Left ventricle myocardium superior (tissue), 1 donor: Measurements from ENCODE around the gene LRRN1. TPM values are rescaled to one million over a fixed set of nuclear protein-coding genes. Genes with fewer than 3 reads are reported as not detected.
"Not testable (repeated sequence)": the region's sequence is repeated elsewhere in the genome, so short reads cannot be mapped to it uniquely, and the experiment has no call there.

ENCODE experiments used
- ATAC-seq: fragments of 200-7000 bp; cut with Tn5 transposase; one replicate; pipeline ENCODE4 v1.9.1; 2020; ENCODE audit warnings: mild to moderate bottlenecking, moderate library complexity
- DNase-seq: peaks from one replicate; pipeline ENCODE4 v3.0.0-alpha.2; 2020
- intact Hi-C: fragments of 100-400 bp; cut with micrococcal nuclease; formaldehyde crosslinking; loops from one replicate; pipeline ENCODE4 v1.11.0; 2022
- total RNA-seq: library from RNA; stranded (reverse); fragmentation: NEBNext Ultra II Directional; extraction: Animal tissue kit (Norgen Biotek cat#: 25700); gene quantifications from one replicate; pipeline ENCODE4 v1.2.1, GENCODE V29; 2021
- donor health status: DM: no; HTN: yes; CAD: no; lungs with severe emphysema.

LRRN1 gene
- total RNA-seq, 1 donor from 2014 or later, result 0.12 TPM

GRCh38 chr3:3875491-3875890, 76.3 kb downstream of the LRRN1 start:
- no peak for DNase-seq
- intact Hi-C loops, result no loop called here
- ATAC-seq, result no peak

DNA sequence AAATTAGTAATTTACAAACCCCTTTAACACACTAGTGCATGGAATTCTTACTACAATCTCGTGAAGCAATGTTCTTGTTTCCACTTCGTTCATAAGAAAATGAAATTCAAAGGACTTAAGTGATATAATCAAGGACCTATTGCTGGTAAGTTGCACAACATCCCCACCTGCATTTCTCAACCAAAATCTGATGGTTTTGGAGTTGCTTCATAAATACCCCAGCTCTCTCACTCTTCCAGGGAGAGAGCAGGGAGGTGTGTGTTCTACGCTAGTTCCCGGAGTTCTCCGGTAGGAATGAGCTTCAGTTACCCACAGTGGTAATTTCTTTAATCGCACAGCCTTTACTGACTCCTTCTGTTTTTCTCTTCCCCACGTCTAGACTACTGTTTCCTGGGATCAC, 81.8 kb downstream of the LRRN1 start:
- no peak for DNase-seq
- ATAC-seq, result no peak
- intact Hi-C loops, result no loop called here

DNA sequence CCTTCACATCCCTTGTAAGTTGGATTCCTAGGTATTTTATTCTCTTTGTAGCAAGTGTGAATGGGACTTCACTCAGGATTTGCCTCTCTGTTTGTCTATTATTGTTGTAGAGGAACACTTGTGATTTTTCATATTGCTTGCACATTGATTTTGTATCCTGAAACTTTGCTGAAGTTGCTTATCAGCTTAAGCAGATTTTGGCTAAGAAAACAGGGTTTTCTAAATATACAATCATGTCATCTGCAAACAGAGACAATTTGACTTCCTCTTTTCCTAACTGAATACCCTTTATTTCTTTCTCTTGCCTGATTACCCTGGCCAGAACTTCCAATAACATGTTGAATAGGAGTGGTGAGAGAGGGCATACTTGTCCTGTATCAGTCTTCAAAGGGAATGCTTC, 88.1 kb downstream of the LRRN1 start:
- DNase-seq, ATAC-seq, intact Hi-C loops: not testable (repeated sequence)

GRCh38 chr3:3893590-3893989, 94.4 kb downstream of the LRRN1 start:
- no peak for ATAC-seq
- no peak for DNase-seq
- intact Hi-C loops, result no loop called here
